MCF 10A (cell line): ENCODE results near the gene SSBP3. TPM values are rescaled to one million over a fixed set of nuclear protein-coding genes. Genes with fewer than 3 reads are reported as not detected.

Source experiments
- BruUV-seq: library from RNA; stranded (reverse); fragments of 400-500 nt; replicated peaks from 2 replicates; lab custom pipeline; 2021; lab: Mats Ljungman, UMichigan
- CTCF ChIA-PET: fragments of 300-600 bp; sonication (Branson Sonifier 250); formaldehyde crosslinking; extraction: SDS; loops from one replicate; lab custom pipeline; 2021; ENCODE audit warnings: antibody characterized with exemption, inconsistent platforms; lab: Yijun Ruan, JAX
- POLR2A ChIA-PET: fragments of 300-600, 350-650 bp; sonication (Branson Sonifier 250); formaldehyde crosslinking; extraction: SDS; loops from one replicate; lab custom pipeline; 2020; ENCODE audit warnings: antibody characterized with exemption, inconsistent platforms; lab: Yijun Ruan, JAX
- DNase-seq: peaks from one replicate; pipeline ENCODE4 v3.0.0-alpha.2; 2018; ENCODE audit not compliant: unreplicated experiment
- H3K27ac Mint-ChIP-seq: one replicate; pipeline ENCODE4 v1.8.0; 2022; ENCODE audit warnings: mild to moderate bottlenecking, low read depth, mixed read lengths; ENCODE audit not compliant: unreplicated experiment
- H3K27me3 Mint-ChIP-seq: one replicate; pipeline ENCODE4 v1.8.0; 2022; ENCODE audit warnings: mixed read lengths; ENCODE audit not compliant: insufficient read depth, unreplicated experiment
- H3K36me3 Mint-ChIP-seq: one replicate; pipeline ENCODE4 v1.8.0; 2022; ENCODE audit warnings: mild to moderate bottlenecking, moderate library complexity, mixed read lengths; ENCODE audit not compliant: insufficient read depth, unreplicated experiment
- H3K4me1 Mint-ChIP-seq: one replicate; pipeline ENCODE4 v1.8.0; 2022; ENCODE audit warnings: mixed read lengths; ENCODE audit not compliant: insufficient read depth, unreplicated experiment
- H3K4me3 Mint-ChIP-seq: one replicate; pipeline ENCODE4 v1.8.0; 2022; ENCODE audit warnings: mild to moderate bottlenecking, moderate library complexity, mixed read lengths; ENCODE audit not compliant: unreplicated experiment
- H3K9me3 Mint-ChIP-seq: one replicate; pipeline ENCODE4 v1.8.0; 2022; ENCODE audit warnings: mixed read lengths; ENCODE audit not compliant: unreplicated experiment
- intact Hi-C: fragments of 100-400 bp; cut with micrococcal nuclease; formaldehyde crosslinking; loops from 2 replicates; pipeline ENCODE4 v1.14.1; 2022
- total RNA-seq: library from RNA; stranded (reverse); gene quantifications from 2 replicates; pipeline ENCODE4 v1.2.3, GENCODE V29; 2022
- TF ChIP-seq, protein P1 (sequence below): fragments of 200-600 bp; IDR thresholded peaks from one replicate; pipeline ENCODE4 v1.8.0; 2022; ENCODE audit warnings: antibody characterized with exemption, mild to moderate bottlenecking; ENCODE audit not compliant: unreplicated experiment

SSBP3 gene
- total RNA-seq, 1 experiment from 2014 or later = 8.6 TPM

DNA sequence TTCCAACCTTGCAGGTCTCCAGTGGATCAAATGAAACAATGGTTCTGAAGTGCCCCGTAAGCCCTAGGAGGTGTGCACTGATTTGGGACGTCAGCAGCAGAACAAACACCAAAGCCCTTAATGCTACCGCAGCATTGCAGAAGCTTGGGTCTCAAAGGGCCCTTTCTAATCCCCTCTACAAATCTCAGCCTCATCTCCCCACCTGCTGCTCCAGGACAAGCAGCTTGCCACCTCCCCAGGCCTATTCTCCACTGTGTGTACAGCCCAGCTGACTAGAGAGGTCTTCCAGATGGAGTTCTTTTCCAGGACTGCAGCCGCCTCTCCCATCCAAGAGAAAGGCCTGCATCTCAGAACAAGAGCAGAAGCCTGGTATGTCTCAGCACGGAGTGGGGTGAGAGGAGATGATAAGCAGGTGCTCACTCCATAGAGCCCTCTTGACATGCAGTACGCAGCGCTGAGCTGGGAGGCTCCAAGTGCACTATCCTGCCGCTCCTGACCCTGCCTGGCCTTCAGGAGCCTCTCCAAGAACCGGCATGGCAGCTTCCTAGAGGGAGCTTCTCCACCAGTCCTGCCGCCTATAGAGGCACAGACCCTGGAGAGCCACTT lies 160.0 kb downstream of the SSBP3 start:
- TF ChIP-seq, protein P1, sequence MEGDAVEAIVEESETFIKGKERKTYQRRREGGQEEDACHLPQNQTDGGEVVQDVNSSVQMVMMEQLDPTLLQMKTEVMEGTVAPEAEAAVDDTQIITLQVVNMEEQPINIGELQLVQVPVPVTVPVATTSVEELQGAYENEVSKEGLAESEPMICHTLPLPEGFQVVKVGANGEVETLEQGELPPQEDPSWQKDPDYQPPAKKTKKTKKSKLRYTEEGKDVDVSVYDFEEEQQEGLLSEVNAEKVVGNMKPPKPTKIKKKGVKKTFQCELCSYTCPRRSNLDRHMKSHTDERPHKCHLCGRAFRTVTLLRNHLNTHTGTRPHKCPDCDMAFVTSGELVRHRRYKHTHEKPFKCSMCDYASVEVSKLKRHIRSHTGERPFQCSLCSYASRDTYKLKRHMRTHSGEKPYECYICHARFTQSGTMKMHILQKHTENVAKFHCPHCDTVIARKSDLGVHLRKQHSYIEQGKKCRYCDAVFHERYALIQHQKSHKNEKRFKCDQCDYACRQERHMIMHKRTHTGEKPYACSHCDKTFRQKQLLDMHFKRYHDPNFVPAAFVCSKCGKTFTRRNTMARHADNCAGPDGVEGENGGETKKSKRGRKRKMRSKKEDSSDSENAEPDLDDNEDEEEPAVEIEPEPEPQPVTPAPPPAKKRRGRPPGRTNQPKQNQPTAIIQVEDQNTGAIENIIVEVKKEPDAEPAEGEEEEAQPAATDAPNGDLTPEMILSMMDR = no peak
- Mint-ChIP-seq H3K9me3 (no peaks in the 10 kb centered on the region), H3K27me3 (no peaks in the 10 kb centered on the region), H3K4me1 (peaks cover 5% of the 10 kb centered on the region), H3K36me3 (peaks cover 15% of the 10 kb centered on the region), H3K4me3 (no peak overlapping the region), H3K27ac (no peak overlapping the region)
- POLR2A ChIA-PET = interaction anchor here (1.3 kb wide), 1 partner anchor 19 kb away, joined by 3 read pairs; no protein-coding TSS in a partner anchor
- no peak for DNase-seq
- CTCF ChIA-PET = interaction anchor here (0.6 kb wide), 1 partner anchor 446 kb away, joined by 3 read pairs; no protein-coding TSS in a partner anchor
- intact Hi-C loops = no loop called here
- no TSS peak for BruUV-seq

DNA sequence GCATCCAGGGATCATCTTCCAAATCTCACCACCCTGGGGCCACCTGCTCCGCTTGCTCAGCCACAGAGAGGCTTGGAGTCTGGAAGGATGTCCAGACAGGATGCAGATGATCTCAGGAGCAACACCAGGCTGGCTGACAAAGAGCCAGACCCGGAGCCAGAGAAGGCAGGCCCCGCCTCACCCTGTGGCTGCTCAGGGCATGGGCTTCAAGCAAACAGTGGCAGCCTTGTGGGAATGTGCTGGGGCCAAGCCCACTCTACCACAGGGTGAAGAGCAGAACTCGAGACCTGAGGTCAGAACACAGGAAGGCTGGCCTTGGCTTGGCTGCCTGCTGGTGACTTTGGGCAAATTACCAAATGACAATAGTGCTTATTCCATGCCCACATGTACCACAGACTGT lies 160.7 kb downstream of the SSBP3 start:
- peaks cover 5% of the 10 kb centered on the region for H3K4me1 Mint-ChIP-seq
- no peak overlapping the region for H3K27ac Mint-ChIP-seq
- TF ChIP-seq, protein P1 = no peak
- BruUV-seq = no TSS peak
- no peak for DNase-seq
- no peaks in the 10 kb centered on the region for H3K9me3 Mint-ChIP-seq
- no peaks in the 10 kb centered on the region for H3K27me3 Mint-ChIP-seq
- ChIA-PET CTCF (no interaction called here), POLR2A (no interaction called here)
- H3K4me3 Mint-ChIP-seq = no peak overlapping the region
- intact Hi-C loops = no loop called here
- peaks cover 15% of the 10 kb centered on the region for H3K36me3 Mint-ChIP-seq

DNA sequence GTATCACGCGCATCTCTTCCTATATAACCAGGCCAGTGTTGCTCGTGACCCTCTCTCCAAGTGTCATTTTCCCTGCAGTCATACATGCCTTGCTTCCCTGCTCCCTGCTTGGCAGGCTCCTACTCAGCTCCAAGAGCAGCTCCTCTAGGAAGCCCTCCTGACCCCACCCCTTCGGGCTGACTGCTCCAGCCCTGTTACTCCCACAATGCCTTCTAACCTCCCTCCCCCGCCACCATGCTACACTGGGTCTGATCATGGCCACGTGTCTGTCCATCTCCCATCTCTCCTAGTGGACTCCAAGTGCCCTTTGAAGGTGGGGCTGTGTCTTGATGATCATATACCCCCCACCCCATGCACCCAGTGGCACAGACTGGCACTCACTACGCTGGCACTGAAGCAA lies 161.5 kb downstream of the SSBP3 start:
- intact Hi-C loops = no loop called here
- ChIA-PET CTCF (interaction anchor here (0.6 kb wide), 1 partner anchor 10 kb away, joined by 3 read pairs; no protein-coding TSS in a partner anchor), POLR2A (no interaction called here)
- TF ChIP-seq, protein P1 = no peak
- Mint-ChIP-seq H3K4me3 (no peak overlapping the region), H3K4me1 (peaks cover 5% of the 10 kb centered on the region), H3K9me3 (no peaks in the 10 kb centered on the region), H3K36me3 (peaks cover 15% of the 10 kb centered on the region), H3K27me3 (no peaks in the 10 kb centered on the region), H3K27ac (no peak overlapping the region)
- no peak for DNase-seq
- BruUV-seq = no TSS peak

DNA sequence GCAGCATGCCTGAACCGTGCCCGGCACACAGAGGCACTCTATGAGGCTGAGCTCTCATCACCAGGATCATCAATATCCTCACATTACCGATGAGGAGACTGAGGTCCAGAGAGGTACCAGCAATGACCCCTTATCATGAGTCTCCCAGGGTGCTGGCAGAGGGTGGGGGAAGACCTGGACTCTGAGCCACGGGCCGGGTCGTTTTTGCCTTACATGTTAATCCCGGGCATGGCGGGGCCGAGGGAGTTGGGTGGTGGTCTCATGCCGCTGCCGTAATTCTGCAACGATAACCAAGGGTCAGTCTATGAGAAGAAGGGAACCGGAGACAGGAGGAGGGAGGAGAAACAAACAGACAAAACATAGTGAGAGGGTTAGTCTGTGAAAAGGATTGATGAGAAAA lies 163.2 kb downstream of the SSBP3 start:
- POLR2A ChIA-PET = no interaction called here
- Mint-ChIP-seq H3K9me3 (no peaks in the 10 kb centered on the region), H3K4me1 (no peaks in the 10 kb centered on the region), H3K27me3 (no peaks in the 10 kb centered on the region), H3K27ac (no peak overlapping the region), H3K36me3 (peaks cover 15% of the 10 kb centered on the region), H3K4me3 (no peak overlapping the region)
- DNase-seq = no peak
- TF ChIP-seq, protein P1 = no peak
- BruUV-seq = no TSS peak
- CTCF ChIA-PET = no interaction called here
- intact Hi-C loops = no loop called here
